ENCODE results near the gene NUDT1. TPM values are rescaled to one million over a fixed set of nuclear protein-coding genes. Genes with fewer than 3 reads are reported as not detected.

The NUDT1 gene
- total and polyA plus RNA-seq, 2 experiments from 2014 or later = 33.0 to 33.8 TPM

DNA sequence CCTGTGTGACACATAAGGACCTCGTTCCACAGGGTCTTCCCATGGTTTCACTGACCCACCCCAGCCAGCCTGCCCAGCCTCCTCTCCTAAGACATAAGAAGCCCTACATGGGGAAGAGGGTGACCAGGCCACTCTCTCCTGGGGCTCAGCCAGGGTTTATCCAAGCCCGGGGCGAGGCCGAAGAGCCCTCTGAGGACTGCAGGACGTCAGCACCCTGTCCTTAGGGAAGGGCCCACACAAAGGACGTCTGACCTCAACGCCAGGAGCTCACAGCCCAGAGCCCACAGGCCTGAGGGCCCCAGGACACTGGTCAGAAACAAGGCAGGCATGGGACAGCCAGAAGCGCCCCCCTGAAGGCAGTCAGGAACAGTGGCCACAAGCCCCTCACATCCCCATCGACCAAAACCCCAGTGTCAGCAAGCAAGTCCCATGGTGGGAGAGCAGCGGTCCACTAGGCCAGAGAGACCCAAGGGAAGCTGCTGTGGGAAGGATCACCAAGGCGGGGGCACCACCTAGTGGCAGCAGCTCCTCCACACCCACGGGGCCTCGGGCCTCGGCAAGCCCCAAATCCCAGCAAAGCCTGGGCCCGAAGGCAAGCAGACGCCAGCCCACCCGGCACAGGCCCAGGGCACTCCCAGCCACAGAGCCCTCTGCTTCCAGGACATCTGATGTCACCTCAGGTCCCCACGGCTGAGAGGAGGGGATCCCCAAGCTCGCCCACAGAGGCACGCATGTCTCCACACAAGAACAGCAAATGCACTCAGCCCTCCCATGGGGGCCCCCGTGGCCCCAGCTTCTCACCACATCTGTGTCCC is 32.7 kb upstream of the NUDT1 start:
- peaks cover 25% of the 10 kb centered on the region for H3K4me1 ChIP-seq (ENCODE audit: low read depth)
- H3K27ac ChIP-seq = no peak overlapping the region
- no peaks in the 10 kb centered on the region for H3K27me3 ChIP-seq
- H3K4me3 ChIP-seq = no peak overlapping the region
- H3K9me3 ChIP-seq (ENCODE audit: low read depth) = no peaks in the 10 kb centered on the region
- TF ChIP-seq, protein P1, sequence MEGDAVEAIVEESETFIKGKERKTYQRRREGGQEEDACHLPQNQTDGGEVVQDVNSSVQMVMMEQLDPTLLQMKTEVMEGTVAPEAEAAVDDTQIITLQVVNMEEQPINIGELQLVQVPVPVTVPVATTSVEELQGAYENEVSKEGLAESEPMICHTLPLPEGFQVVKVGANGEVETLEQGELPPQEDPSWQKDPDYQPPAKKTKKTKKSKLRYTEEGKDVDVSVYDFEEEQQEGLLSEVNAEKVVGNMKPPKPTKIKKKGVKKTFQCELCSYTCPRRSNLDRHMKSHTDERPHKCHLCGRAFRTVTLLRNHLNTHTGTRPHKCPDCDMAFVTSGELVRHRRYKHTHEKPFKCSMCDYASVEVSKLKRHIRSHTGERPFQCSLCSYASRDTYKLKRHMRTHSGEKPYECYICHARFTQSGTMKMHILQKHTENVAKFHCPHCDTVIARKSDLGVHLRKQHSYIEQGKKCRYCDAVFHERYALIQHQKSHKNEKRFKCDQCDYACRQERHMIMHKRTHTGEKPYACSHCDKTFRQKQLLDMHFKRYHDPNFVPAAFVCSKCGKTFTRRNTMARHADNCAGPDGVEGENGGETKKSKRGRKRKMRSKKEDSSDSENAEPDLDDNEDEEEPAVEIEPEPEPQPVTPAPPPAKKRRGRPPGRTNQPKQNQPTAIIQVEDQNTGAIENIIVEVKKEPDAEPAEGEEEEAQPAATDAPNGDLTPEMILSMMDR (IDR thresholded peaks at IDR 0.05; ENCODE audit: low read depth, low read length) = peak; percentile 87
- H3K36me3 ChIP-seq = peaks cover 3% of the 10 kb centered on the region
- peak; percentile 83 to 87 for DNase-seq (ENCODE audit: low read depth in 1 of 2, low spot score in 1 of 2)

DNA sequence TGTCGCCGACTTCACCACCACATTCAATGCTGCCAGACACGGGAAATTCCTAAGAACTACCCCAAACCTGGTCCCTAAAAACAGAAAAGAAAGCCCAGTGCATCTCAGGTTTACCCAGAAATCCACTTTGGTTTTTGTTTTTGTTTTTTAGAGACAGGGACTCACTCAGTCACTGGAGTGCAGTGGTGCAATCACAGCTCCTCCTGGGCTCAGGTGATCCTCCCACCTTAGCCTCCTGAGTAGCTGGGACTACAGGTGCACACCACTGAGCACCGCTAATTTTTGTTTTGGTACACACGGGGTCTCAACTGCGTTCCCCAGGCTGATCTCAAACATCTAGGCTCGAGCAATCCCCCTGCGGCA is 32.1 kb upstream of the NUDT1 start:
- no peak overlapping the region for H3K4me3 ChIP-seq
- no peaks in the 10 kb centered on the region for H3K27me3 ChIP-seq
- peaks cover 21% of the 10 kb centered on the region for H3K4me1 ChIP-seq (ENCODE audit: low read depth)
- no peak overlapping the region for H3K27ac ChIP-seq
- TF ChIP-seq, protein P1 (IDR thresholded peaks at IDR 0.05; ENCODE audit: low read depth, low read length) = no peak
- peaks cover 3% of the 10 kb centered on the region for H3K36me3 ChIP-seq
- no peaks in the 10 kb centered on the region for H3K9me3 ChIP-seq (ENCODE audit: low read depth)
- no peak for DNase-seq (ENCODE audit: low read depth in 1 of 2, low spot score in 1 of 2)

DNA sequence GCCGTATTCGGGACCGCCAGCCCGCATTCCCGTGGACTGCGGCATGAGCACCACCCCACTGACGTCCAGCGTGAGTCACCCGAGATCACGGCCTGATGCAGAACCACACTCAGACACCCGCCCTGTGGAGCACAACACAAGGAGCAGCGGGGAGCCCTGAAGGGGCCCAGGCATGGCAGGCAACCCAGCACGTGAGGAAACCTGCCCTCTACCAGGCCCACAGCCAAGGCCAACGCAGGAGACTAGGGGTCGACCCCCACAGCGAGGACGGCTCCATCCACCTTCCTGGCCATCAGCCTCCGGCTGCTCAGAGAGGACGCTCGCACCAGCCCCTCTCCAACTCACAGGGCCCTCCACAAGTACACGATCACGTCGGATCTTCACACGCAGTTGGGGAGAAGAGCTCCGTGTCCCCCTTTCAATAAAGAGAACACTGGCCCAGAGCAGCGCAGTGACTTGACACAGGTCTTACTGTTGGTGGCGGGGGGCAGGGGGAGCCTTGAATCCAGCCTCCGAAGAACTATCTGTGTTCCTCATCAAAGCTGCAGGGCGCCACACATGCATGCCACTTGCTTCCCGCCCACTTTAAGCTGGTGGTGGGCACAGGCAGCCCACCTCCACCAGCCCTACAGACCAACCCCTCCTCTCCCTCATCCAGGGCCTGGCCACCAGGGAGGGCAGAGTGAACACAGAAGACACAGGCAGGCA is 31.3 kb upstream of the NUDT1 start:
- Histone ChIP-seq H3K4me3 (no peak overlapping the region), H3K36me3 (peaks cover 3% of the 10 kb centered on the region), H3K4me1 (ENCODE audit: low read depth) (peaks cover 14% of the 10 kb centered on the region), H3K27me3 (no peaks in the 10 kb centered on the region), H3K27ac (no peak overlapping the region), H3K9me3 (ENCODE audit: low read depth) (no peaks in the 10 kb centered on the region)
- TF ChIP-seq, protein P1 (IDR thresholded peaks at IDR 0.05; ENCODE audit: low read depth, low read length) = no peak
- no peak for DNase-seq (ENCODE audit: low read depth in 1 of 2, low spot score in 1 of 2)

DNA sequence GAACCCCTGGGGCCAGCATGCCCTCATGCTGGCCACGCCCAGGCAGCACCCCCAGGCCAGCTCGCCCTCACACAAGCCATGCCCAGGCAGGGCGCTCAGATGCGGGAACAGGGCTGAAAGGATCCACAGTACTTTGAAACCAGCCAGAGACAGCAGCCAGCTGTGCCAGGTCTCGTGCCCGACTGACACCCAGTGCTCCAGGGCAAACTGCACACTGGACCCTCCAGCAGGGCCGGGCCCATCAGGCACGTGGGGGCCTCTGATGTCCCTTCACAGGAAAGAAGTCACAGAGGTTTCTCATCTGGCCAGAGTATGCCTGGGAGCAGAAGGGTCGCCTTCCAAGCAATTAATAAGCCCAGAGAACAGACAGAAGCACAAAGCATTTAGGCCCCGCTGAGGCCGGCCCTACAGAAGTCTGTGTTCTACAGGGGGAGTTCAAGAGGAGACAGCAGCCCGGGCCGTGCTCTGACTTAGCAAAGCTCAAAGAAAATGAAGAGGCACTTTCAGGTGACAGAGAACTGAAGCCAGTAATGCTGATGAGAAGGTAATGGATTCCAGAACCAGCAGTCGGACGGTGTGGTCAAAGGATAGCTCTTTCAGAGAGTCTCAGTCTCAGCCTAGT is 30.7 kb upstream of the NUDT1 start:
- H3K9me3 ChIP-seq (ENCODE audit: low read depth) = no peaks in the 10 kb centered on the region
- TF ChIP-seq, protein P1 (IDR thresholded peaks at IDR 0.05; ENCODE audit: low read depth, low read length) = no peak
- no peak overlapping the region for H3K4me3 ChIP-seq
- DNase-seq (ENCODE audit: low read depth in 1 of 2, low spot score in 1 of 2) = no peak
- no peaks in the 10 kb centered on the region for H3K27me3 ChIP-seq
- peaks cover 6% of the 10 kb centered on the region for H3K36me3 ChIP-seq
- peaks cover 13% of the 10 kb centered on the region for H3K4me1 ChIP-seq (ENCODE audit: low read depth)
- H3K27ac ChIP-seq = no peak overlapping the region

DNA sequence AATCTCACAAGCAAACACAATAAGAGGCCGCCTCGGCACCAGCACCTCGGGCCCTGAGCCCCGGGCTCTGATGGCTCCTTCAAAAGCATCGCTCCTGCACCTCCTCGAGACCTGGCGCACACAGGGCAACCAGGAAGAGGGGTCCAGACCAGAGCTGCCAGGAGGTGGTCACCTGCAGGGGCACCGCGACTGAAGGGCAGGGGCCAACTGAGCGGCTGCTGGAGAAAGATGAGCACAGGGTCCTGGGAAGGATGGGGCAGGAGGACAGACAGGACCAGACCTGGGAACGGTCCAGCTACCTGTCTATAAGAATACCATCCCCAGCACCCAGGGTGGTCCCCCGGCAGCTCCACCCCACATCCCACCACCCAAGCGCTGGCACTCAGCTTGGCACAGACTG is 30.1 kb upstream of the NUDT1 start:
- Histone ChIP-seq H3K27me3 (no peaks in the 10 kb centered on the region), H3K4me3 (no peak overlapping the region), H3K36me3 (peaks cover 6% of the 10 kb centered on the region), H3K4me1 (ENCODE audit: low read depth) (peaks cover 9% of the 10 kb centered on the region), H3K9me3 (ENCODE audit: low read depth) (no peaks in the 10 kb centered on the region), H3K27ac (no peak overlapping the region)
- TF ChIP-seq, protein P1 (IDR thresholded peaks at IDR 0.05; ENCODE audit: low read depth, low read length) = no peak
- DNase-seq (ENCODE audit: low read depth in 1 of 2, low spot score in 1 of 2) = no peak
